ENCODE measurements around the gene RTL1. TPM values are rescaled to one million over a fixed set of nuclear protein-coding genes. Genes with fewer than 3 reads are reported as not detected.

The RTL1 gene
- total and polyA plus RNA-seq, 10 of the 15 experiments (the other 5 are each of a cell fraction or from before 2014, with no cell fraction given), result not detected

GRCh38 chr14:100858838-100859220 lies 44.7 kb downstream of the RTL1 start (continued):
- TF ChIP-seq PBX3 (IDR thresholded peaks at IDR 0.05; ENCODE audit: insufficient replicate concordance, low read depth, low read length) (no peak), EP300 (IDR thresholded peaks at IDR 0.05; ENCODE audit: borderline replicate concordance in 1 of 2, control insufficient read depth in 1 of 2, low read depth in 2 of 2, low read length in 2 of 2) (no peak)

GRCh38 chr14:100857923-100858837 lies 45.3 kb downstream of the RTL1 start:
- ChIA-PET SMC1A (ENCODE audit: uncharacterized antibody, unreplicated experiment) (no interaction called here), RAD21 (ENCODE audit: unreplicated experiment) (no interaction called here), CTCF (no interaction called here), POLR2A (no interaction called here)
- FAIRE-seq (no peak), ATAC-seq (no peak), DNase-seq (ENCODE audit: low read depth, low spot score) (no peak)
- WGBS (ENCODE audit: insufficient coverage, insufficient replicate concordance, low lambda C conversion rate, missing lambda C conversion rate), result 28% methylated on average over 17 of the region's 17 CpGs
- Histone ChIP-seq H3K4me1 (ENCODE audit: control insufficient read depth, insufficient read depth, low read length) (no peaks in the 10 kb centered on the region), H3K36me3 (ENCODE audit: control insufficient read depth in 2 of 2, insufficient read depth in 2 of 2, low read length in 1 of 2) (no peaks in the 10 kb centered on the region), H2AFZ (ENCODE audit: control insufficient read depth, low read depth, low read length) (no peak overlapping the region), H3K9me3 (replicated peaks; ENCODE audit: control insufficient read depth, insufficient read depth, low read length) (no peaks in the 10 kb centered on the region), H4K20me1 (ENCODE audit: control insufficient read depth, insufficient read depth) (no peaks in the 10 kb centered on the region), H3K4me2 (ENCODE audit: control insufficient read depth, insufficient read depth) (no peak overlapping the region), H3K79me2 (ENCODE audit: control insufficient read depth, insufficient read depth, low read length) (no peaks in the 10 kb centered on the region), H3K9ac (ENCODE audit: control insufficient read depth, insufficient read depth, low read length) (no peak overlapping the region), H3K27me3 (replicated peaks in 1 of 2; ENCODE audit: control insufficient read depth in 2 of 2, insufficient read depth in 2 of 2, low read length in 1 of 2) (no peaks in the 10 kb centered on the region), H3K27ac (ENCODE audit: control insufficient read depth, insufficient read depth) (no peak overlapping the region), H3K4me3 (no peak overlapping the region)
- TF ChIP-seq IRF3 (IDR thresholded peaks at IDR 0.05), result no peak
- intact Hi-C loops (cut with micrococcal nuclease; ENCODE audit: unreplicated experiment) (loop anchor here (10.0 kb wide), 1 partner anchor 377 kb away; no protein-coding TSS in a partner anchor), in situ Hi-C loops (cut with MboI) (no loop called here)
- no TSS peak for BruUV-seq (replicated peaks)

Measured in GM12878 (cell line).